G401.6 (cell line): ENCODE data around the gene UBR4.

Experiments used
- FAIRE-seq: peaks from 2 replicates; lab custom pipeline; 2012; peaks lifted over from hg19 to GRCh38; lab: Jason Lieb, UNC

The UBR4 gene

DNA sequence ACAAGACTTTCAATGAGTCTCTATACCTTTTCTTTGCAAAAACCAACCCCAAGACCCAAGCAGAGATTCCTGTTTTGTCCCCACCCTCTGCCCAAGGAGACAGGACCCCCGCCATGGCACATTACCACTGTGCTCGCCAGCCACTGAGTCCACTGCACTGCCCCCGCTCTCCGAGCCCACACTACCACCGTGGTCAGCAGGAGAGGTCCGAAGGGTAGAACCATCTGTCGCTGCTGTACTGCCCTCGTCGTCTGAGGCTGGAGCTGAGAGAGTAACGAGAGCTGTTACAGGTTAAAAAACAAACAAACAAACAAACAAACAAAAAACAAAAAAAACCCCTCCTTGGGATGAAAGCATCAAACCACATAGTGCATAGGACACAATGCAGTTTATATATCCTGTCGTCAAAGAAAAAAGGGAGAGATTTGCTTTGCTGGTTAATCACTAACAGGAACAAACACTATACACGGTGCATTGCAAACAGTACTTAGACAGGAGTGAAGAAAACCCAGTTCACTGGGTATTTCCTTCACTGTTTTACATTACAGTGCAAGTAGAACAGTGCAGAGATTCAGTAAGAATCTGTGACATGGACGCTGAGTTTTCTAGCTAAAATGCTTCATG is 71.0 kb downstream of the UBR4 start:
- FAIRE-seq = no peak

DNA sequence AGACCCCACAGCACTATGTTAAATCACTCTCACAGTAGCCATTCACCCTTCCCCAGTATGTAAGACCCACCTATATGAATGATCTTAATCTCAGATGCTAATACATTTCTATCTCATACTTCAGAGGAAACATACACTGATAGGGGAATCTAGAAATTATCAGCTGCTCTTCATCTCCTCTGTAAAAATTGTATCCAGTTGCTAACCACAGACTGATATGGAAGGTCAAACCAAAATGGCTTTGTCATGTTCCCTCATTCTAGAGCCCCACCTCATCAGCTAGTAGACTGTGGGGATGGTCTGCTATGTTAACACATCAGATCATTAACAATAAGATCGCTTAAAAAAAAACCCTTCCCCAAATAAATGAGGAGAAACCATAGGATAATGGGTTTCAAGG is 71.7 kb downstream of the UBR4 start:
- FAIRE-seq = no peak

DNA sequence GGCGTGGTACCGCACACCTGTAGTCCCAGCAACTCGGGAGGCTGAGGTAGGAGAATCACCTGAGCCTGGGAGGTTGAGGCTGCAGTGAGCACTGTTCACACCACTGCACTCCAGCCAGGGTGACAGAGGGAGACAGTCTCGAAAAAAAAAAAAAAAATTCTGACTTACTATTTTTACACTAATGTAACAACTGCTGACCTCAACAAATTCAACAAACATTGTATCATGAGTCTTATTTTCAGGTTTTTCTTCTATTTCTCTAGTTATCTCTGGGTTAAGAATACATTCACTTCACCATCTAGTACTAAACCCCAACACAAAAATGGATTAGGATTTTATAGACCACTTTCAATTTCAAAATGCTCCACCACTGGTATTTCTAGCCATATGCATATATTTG is 72.9 kb downstream of the UBR4 start:
- no peak for FAIRE-seq

DNA sequence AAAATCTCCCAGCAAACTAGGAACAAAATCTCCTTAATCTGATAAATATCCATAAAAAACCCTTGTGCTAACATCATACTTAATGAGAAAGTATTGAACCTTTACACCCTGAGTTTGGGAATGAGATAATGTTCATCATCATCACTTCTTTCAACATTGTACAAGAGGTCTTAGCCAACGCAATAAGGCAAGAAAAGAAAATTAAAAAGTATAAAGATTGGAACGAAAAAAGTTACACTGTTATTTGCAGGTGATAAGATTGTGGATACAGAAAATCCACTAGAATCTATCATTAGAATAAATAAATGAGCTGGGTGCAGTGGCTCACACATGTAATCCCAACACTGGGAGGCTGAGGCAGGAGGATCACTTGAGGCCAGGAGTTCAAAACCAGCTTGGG is 76.7 kb downstream of the UBR4 start:
- no peak for FAIRE-seq

DNA sequence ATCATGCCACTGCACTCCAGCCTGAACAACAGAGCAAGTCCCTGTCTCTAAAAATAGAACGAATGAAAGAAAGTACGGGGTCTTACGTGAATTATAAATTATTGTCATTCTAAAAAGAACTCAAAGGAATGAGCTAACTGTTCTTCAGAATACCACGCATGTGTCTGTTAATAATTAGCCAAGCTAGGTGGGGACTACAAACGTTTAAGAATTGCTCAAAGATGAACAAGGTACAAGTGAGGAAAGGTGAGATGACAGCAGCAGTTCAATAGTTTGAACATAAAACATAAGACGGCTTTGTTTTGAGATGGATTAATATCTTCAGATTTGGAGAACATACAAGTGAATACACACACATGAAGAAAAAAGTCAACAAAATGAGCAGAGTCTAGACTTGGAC is 79.6 kb downstream of the UBR4 start:
- FAIRE-seq = no peak

DNA sequence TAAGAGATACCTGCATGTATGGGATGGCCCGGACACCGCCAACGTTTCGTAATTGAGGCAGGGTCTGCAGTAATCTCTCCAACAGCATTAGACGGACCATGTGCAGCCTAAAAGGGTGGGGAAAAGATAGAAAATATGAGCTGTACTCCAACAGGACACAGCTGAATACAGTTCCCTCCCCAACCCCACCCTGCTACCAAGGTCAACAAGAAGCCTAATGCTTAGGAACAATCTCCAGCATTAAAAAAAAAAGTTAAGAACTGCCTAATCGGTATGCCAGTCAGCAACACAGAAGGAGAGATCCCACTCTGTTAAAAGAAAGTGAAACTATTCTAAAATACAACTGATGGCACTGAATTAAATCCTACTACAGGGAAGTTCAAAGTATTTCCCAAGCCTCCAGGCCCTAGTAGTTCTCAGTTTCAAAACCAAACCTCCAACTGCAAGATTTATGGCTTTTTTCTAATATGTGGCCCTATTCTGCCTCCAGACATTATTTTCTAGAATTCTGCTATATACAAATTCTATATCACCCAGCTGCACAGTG is 81.0 kb downstream of the UBR4 start:
- FAIRE-seq = no peak

DNA sequence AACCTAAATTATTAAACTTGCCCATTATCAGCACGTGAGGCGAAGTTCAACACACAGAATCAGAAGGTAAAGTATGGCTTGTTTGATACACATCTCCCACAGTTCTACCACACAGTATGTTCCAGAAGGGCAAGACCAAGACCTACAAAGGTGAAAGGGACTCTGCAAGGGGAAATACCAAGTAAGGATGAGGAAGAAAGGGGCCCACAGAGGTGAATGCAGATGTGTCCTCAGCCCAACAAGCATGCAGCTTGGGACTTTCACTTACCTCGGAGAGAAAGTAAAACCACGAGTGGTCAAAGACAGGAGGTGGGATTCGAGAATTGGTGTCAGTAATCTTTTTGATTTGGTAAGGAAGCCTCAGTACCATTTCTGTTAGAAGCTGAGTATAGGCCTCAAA is 85.8 kb downstream of the UBR4 start:
- FAIRE-seq = no peak

DNA sequence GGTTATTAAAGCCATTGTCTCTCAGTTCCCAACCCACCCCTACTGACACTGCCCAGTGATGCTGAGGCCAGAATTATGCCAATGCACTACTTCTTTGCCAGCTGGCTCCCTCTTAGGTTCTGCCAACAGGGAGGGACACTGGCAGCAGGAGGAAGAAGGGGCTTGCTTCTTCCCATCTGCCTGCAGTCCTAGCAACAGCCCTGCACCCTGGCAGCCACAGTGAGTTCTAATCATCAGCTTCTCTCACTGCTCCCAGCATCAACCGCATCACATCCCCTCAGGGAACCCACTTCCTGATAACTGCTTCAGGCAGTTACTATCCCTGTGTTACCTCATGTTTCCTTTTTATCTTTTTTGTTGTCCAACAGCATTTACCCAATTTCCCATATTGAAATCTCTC is 86.2 kb downstream of the UBR4 start:
- FAIRE-seq = no peak

DNA sequence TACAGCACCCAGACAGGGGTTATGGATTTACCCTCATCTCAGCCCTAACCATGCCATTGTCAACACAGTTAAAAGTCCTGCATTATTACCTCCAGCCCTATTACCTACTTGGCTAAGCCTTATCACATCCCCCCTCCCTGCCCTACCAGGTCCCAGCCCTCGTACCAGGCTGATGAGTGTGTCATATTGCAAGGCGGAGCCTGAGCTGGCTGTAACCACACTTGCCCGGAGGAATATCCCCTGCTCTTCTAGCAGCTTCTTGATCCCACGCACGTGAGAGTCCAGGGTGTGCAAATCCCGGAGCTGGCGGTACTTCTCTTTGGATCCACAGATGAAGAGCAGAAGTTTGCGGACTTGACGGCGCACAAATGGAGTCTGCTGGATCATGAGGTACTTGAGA is 87.4 kb downstream of the UBR4 start:
- FAIRE-seq = no peak

DNA sequence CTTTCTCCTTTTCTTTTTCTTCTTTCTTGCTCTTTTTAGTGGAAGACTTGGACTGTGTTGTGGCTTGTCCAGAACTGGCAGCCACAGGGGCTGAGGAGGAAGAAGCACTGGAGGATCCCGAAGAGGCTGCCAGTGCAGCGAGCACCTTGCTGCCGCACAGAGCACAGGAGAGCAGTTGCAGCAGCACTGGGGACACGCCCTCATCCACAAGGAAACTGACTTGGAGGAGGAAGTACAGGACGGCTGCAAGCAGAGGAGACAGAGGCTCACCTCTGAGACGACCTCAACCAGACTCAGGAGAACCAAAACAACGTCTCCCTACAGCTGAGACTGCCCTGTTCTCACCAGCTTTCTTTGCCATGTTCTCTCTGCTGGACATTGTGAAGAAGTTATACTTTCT is 88.9 kb downstream of the UBR4 start:
- FAIRE-seq = no peak

DNA sequence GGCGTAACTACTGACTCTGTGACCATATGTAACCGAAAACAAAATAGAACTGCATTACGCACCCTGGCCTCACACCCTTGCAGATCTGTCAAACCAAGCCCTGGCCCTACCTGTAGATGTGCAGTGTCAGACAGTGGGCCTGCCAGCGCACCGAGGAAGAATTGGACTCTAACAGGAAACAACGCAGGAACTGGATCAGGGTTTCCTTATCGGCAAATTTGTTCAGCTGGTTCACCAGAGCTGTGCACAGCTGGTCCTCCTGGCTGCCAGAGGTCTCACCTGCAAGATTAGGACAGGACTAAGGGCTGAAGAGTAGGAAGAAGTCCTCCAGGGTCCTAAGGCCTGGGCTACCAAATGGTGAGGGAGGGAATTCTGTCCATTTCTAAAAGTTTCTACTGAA is 90.0 kb downstream of the UBR4 start:
- no peak for FAIRE-seq

DNA sequence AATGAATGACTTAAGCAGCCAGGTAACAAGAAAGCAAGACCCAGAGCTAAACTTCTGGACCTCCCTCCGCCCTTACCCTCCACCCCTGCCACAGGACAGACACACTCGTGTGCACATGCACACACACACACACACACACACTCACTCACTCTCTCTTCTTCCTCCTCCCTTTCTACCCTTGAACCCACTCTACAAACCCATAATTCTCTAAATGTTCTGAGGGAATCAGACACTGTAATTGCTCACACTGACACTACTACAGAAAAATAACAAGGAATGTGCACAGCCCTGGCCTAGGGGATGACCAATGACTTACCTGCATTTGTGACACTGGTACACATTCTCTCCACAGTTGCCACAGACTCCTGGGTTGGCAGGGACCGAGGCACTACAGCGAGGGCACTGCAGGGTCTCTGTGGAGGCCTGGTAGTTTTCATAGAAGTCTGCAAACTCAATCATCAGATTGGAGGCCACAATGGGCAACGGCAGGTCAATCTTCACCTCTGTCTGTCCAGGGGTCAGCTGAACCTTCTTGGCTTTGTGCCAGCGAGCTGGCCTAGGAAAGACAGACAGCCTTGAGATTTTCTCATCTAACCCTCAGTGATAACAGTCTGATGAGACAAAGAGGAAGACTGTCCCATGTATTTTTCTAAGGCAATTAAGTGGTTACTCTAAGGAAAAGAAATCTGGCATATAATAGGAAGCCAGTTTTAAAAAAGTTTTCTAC is 94.8 kb downstream of the UBR4 start:
- FAIRE-seq = no peak

DNA sequence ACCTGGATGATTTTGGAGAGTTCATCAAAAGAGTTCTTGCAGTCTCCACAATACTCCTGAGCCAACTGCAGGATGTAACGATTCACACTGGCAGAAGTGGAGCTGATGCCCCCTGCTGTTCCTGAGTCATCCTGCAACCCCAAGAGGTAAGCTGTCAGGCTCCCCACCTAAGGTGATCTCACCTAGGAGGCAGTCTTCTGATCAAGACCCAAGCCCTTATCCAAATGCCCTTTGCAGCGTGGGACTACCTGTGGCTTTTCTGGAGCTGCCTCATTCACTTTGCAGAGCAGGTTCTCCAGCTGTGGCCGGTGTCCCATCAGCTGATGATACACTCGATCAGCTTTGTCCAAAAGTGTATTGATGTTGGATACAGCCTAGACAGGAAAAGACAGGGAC is 96.4 kb downstream of the UBR4 start:
- no peak for FAIRE-seq

DNA sequence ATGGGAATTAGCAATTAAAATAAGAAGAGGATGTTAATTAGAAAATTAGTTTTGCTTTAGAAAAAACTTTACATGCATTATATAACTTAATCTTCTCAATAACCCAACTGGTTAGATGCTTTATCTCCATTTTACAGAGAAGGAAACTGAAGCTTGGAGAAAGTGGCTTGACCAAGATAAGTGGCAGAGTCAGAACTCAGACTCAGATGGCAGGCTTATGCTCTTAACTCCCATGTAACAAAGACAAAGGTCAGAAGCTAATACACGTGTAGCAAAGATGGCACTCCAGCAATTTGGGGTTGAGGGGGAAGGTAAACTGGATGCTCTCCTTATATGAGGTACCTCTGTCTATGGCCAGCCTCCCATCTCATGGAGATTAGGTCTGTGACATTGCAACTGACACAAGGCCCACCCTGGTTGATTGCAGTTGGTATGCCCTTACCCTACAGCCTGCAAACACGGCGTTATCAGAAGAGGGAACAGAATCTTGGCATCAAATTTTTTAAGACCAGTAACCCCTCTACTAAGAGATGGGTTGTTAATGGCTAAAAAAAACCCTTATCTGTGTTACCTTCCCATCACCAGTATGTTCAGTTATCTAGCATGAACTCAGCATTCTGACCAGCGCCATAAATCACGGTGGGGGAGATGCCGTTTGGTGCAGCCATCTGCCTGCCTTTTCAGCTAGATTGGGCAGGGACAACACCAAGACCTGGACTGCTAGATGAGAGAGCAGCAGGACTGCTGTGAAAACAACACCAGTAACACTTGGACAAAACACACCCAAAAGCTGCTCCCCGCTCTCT is 97.0 kb downstream of the UBR4 start:
- no peak for FAIRE-seq

DNA sequence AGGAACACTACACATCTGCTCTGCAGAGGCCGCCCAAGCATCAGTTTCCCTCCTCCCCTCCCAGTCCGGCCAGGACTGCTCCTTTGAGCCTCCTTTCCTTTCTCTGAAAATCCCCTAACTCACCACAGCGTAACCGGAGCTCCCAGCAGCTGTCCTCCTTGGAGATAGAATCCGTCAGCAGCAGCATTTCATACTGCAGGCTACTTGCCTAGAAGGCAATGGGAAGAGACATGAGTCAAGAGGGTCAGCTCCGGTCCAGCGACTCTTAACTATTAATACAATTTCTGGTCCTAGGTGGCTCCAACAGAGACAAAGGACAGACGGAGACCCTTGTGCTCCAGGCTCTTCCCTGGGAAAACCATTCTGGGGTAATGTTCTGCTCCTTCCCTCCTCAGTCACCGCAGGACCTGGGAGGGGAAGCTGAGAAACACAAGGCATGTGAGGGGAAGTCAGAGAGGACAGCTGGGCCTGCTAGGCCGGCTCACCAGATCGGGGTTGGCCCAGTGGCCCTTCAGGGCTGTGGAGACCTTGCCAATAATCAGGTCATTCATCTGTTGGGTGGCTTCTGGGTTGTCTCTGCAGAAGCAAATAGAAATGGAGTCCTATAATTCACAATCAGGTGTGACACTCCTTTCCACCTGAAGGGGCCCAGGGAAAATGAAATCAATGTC is 99.7 kb downstream of the UBR4 start:
- no peak for FAIRE-seq

DNA sequence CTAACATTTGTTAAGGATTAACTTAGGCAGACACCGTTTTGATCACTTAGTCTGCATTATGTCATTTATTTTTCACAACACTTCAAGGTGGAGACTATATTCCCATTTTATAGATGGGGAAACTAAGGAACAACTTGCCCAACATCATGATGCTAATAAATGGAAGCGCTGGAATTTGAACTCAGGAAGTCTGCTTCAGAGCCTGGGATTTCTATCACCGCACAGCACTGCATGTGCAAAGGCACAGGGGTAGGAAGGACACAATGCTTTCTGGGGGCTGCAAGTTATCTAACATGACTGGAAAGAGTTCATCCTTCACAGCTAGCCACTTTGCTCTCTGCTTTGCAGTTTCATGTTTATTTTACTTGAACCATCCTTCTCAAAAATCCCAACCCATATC is 100.5 kb downstream of the UBR4 start:
- no peak for FAIRE-seq

DNA sequence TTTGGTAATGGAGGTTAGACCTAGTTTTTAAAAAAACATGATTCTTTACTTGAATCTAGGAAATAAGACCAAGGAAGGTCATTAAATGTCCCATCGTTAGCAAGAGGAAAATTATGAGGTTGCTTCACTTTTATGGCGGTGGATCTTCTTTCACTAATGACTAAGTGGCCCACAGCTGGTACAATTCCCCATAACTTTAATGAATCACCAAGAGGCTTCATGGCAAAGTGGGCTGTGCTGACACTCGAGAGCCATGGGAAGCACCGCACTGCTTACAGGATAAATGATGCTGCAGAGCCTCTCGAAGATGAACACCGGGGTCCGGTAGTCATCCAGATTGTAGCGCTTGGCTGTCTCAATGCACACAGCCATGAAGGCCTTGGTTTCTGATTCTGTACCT is 108.8 kb downstream of the UBR4 start:
- FAIRE-seq = no peak

DNA sequence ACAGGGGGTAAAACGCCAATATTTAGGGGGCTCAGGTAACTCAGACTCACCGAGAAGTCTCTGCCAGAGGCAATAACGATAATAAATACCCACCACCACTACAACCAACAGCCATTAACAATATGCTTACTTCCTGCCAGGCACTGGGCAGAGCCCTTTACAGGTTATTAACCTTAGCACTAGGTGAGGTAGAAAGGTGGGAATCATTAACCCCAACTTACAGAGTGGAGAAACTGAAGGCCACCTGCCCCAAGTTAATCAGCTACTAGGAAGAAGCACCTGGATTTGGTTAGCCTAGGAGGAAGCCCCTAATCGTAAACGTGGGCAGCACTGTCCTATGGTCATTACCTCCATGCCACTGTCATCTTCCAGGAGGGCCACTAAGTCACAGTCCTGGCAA is 110.0 kb downstream of the UBR4 start:
- FAIRE-seq = no peak

DNA sequence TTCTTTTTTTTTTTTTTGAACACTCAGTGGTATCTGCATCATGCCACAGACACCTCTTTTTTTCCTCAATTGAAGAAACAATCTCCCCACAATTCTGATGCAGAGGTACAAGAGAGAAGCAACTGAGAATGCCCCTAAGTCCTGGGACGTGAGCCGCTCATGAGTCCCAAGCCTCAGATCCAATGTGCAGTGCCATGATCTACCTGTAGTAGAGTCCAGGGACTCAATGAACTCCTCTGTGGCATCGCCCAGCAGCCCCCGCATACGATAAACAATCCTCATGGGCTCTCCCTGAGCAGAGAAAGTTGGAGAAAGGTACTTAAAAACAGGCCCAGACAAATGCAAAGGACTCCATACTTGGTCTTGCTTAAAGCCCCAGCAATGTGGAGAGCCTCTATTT is 113.1 kb downstream of the UBR4 start:
- no peak for FAIRE-seq

DNA sequence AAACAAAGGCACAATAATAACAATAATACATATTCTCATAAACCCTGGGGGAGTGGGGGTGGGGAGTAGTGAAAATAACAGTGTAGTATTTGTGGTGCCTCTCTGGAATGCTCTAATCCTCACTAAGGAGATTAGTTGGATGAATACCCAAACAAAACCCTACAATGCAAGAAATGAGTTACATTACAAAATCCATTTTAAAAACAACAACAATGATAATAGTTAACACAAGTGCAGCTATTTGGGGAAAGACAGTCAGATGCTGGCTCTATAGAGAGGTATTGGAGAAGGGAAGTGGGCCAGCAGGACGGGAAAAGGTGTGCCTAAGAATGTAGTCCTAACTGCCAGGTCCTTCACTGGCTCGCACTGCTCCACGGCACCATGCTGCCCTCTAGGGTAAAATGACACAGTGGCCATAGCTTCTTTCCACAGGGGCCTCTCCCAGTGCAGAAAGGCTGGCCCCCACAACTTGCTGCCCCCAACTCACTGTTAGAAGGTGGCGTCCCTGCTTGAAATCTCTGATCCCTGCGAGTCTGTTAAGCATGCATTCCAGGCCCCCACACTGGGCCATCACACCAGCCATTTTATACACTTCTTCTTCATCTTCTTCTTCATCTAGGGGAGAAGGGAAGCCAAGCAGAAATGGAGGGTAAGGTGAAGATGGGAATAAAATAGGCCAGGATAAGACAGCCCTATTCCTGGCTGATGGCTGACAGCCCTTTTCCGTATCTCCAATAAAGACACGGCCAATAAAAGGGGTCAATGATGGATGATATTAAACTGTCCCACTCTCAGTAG is 113.8 kb downstream of the UBR4 start:
- no peak for FAIRE-seq

DNA sequence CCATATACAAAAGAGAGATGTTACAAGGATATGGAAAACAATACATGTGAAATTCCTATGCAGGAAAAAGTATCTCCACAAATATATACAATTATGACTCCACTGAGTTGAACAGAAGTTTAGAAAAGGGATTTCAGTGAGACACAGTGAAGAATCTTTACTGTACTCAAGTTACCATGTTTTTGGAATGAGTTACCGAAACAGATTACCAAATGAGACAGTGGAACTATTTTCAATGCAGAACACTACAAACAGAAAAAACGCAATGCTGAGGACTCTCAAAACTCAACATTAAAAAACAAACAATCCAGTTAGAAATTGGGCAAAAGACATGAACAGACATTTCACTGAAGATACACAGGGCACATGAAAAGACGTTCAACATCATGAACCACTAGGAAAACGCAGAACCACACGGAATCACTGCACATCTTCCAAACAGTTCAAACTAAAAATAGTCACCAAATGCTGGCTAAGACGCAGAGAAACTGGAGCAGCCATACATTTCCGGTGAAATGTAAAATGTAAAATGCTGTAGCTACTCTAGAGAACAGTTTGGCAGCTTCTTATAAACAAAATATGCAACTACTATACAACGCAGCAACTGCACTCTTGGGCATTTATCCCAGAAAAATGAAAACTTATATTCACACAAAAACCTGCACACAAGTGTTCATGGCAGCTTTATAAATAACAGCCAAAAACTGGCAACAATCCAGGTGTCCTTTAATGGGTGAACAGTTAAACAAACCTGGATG is 118.7 kb downstream of the UBR4 start:
- no peak for FAIRE-seq
